GM18519 (cell line): ENCODE results near the gene ZNF440.
"Not testable (repeated sequence)": the region's sequence is repeated elsewhere in the genome, so short reads cannot be mapped to it uniquely, and the experiment has no call there.

Source experiments
- ATAC-seq: cut with Tn5 transposase; IDR thresholded peaks from one replicate; pipeline ENCODE4 v1.9.1; 2021; ENCODE audit warnings: mild to moderate bottlenecking, moderate library complexity; ENCODE audit not compliant: unreplicated experiment, low FRiP score

Gene ZNF440

DNA sequence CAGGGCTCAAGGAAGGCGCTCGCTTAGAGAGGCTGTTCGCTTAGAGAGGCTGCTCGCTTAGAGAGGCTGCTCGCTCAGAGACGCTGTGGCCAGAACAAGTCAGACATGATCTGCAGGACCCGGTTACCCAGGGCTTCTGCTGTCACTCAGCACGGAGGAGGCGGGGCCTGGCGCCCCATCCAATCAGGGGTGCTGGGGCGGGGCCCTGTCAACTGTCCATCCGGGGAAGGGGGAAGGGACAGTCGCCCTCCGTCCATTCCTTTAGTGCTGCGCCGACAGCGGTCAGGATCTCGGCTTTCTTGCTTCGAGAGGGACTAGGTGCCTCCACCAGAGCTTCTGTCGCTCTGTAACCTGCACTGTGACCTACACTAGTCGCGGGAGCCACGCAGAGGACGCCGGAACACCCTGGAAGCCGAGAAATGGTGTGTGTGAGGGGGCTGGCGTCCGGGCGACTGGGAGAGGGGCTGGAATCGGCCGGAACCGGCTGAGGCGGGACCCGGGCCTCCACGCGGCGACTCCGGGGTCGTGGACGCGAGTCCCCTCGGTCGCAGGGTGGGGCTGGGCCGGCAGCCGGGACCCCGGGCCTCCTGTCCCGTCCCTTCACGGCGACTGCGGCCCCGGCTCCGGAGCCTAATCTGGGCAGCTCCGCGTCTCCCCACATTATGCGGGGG, at the start of gene ZNF440:
Gene ZNF440 (plus strand): TSS at position 245 of the 671 bp plus-strand sequence. CDS start 175 bp downstream, at position 420.
- peak; percentile 84 for ATAC-seq

DNA sequence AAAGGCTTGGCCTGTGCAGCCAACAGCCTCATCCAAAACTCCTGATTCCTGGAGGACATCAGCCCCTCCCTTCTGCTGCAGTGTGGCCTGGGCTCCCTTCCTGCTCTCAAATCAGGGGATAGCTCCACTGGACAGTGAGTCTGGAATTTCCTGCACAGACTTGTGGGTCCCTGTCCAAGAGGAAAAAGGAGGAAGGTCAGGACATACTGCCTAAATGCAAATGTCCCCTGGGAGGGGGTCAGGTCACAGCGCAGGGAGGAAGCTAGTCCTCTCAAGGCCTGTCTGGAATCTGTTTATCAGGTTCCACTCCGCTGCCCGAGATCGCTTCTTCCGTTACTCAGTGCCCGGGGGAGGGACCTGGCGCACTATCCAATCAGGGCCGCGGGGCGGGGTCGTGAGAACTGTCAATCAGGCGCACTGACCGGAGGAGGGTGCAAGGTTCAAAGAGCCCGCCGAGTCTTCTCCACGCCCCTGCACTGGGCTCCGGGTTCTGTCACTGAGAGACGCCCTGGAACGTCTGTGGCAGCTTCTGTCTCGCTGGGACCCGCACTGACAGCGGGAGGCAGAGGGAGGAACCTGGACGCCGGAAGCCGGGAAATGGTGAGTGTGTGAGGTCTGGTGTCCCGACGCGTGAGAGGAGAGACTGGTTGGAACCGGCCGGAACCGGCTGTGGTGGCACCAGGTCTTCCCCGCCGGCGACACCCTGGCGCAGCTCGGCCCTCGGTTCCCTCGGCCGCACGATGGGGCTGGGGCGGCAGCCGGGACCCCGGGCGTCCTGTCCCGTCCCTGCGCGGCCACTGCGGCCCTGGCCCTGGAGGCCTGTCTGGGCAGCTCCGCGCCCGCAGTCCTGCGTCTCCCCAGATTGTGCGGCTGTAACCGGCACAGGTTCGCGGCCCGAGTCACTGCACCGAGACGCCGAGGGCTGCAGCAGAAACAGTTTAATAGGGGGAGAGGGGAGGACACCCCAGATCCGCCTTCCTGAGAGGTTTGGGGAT, 47.2 kb upstream of the ZNF440 start, which contains the start of gene ZNF441:
Gene ZNF441 (plus strand): TSS at position 404 of the 995 bp plus-strand sequence. CDS start 194 bp downstream, at position 598.
- ATAC-seq: peak; percentile 83

DNA sequence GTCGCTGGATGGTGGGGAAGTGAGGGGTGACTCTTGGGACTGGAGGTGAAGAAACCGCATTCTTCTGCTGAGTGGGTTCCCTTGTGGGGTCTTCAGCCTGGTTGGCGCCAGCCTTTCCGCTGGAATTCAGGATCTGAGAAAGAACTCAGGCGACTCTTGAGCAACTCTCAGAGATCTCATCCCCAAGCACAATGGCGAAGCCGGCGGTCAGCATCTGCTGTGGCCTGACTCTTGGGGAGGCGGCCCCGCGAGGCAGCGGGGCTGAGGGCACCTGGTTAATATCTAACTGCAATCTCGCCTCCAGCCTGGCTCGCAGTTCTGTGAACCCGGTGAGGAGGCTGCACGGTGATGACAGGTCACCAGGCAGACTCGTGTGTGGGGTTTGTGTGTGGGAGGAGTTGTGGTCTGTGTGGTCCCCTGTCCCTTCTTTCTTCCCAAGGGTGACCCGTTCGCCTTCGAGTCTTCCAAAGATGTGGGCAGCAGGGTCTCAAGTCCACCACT, 46.4 kb upstream of the ZNF440 start:
- ATAC-seq: no peak

DNA sequence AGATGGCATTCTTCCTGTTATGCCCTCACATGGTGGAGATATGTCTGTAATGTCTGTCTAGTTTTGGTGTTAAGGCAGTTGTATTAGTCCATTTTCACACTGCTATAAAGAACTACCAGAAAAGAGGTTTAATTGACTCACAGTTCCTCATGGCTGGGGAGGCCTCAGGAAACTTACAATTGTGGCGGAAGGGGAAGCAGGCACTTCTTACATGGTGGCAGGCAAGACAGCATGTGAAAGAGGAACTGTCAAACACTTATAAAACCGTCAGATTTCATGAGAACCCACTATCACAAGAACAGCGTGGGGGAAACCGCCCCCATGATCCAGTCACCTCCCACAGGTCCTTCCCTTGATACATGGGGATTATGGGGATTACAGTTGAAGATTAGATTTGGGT, 44.1 kb upstream of the ZNF440 start:
- no peak for ATAC-seq

DNA sequence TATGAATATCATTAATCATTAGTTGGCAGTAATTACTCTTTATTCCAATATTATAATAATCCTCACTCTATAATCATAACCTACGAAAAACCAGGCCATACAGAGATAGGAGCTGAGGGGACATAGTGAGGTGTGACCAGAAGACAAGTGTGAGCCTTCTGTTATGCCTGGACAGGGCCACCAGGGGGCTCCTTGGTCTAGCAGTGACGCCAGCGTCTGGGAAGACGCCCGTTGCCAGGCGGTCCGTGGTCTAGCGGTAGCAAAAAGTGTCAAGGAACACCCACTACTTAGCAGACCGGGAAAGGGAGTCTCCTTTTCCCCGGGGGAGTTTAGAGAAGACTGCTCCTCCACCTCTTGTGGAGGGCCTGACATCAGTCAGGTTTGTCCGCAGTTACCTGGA, 42.6 kb upstream of the ZNF440 start:
- not testable (repeated sequence) for ATAC-seq

DNA sequence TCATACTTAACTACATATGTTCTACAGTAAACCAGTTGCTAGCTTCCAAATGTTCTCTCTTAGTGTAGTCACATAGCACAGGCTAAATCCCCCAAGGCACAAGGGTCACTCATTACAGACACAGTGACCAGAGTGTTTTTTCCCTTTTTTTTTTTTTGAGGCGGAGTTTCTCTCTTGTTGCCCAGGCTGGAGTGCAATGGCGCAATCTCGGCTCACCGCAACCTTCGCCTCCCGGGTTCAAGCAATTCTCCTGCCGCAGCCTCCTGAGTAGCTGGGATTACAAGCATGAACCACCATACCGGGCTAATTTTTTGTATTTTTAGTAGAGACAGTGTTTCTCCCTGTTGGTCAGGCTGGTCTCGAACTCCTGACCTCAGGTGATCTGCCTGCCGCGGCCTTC, 37.4 kb upstream of the ZNF440 start:
- ATAC-seq: not testable (repeated sequence)

DNA sequence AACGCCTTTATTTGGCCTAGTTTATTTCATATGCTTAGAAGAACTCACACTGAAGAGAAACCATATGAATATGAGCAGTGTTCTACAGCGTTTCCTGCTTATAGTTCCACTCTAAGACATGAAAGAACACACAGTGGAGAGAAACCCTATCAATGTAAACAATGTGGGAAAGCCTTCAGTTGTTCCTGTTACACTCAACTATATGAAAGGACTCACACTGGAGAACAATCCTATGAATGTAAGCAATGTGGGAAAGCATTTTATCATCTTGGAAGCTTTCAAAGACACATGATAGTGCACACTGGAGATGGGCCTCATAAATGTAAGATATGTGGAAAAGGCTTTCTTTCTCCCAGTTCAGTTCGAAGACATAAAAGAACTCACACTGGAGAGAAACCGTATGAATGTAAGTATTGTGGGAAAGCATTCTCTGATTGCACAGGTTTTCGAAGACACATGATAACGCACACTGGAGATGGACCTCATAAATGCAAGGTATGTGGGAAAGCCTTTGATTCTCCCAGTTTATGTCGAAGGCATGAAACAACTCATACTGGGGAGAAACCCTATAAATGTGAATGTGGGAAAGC, 33.5 kb upstream of the ZNF440 start:
- ATAC-seq: no peak

DNA sequence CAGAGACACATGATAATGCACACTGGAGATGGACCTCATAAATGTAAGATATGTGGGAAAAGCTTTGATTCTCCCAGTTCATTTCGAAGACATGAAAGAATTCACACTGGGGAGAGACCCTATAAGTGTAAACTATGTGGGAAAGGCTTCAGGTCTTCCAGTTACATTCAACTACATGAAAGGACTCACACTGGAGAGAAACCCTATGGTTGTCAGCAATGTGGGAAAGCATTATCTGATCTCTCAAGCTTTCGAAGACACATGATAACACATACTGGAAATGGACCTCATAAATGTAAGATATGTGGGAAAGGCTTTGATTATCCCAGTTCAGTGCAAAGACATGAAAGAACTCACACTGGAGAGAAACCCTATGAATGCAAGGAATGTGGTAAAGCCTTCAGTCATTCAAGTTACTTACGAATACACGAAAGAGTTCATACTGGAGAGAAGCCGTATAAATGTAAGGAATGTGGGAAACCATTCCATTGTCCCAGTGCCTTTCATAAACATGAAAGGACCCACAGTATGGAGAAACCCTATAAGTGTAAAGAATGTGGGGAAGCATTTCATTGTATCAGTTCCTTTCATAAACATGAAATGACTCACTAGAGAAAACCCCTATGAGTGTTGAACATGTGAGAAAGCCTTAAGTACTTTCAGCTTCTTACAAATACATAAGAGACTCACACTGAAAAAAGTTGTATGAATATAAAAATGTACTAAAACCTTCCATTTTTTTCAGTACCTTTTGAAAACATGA, 32.6 kb upstream of the ZNF440 start:
- ATAC-seq: no peak

DNA sequence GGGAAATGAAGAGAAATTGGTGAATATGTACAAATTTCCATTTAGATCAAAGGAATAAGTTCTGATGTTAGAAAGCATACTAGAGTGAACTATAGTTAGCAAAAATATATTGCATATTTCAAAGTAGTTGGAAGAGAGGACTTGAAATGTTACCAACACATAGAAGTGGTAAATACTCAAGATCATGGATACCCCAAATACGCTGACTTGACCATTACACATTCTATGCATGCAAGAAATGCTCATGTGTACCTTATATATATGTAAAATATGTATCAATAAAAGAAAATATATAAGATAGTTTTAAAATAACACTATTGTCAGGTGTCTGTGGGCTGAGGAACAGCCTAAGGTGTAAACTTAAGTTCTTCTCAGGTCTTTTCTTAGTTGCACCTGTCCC, 30.3 kb upstream of the ZNF440 start:
- no peak for ATAC-seq

DNA sequence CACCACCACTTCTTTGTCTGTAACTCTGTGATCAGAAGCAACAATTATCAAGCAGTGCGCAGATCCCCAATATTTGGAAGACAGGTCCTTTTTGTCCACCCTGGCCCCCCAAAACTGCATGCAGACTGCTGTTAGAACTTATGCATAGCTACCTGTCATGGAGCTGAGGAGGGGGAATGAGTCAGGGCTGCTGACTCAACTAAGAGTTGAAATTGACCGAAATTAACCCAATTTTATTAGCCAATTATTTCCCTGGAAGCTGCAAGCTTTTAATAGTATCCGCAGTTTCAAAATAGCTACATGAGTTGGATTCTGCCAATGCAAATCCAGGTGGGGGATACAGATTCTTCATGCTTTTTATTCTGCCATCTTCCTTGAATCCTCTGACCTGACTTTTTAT, 29.7 kb upstream of the ZNF440 start:
- no peak for ATAC-seq

DNA sequence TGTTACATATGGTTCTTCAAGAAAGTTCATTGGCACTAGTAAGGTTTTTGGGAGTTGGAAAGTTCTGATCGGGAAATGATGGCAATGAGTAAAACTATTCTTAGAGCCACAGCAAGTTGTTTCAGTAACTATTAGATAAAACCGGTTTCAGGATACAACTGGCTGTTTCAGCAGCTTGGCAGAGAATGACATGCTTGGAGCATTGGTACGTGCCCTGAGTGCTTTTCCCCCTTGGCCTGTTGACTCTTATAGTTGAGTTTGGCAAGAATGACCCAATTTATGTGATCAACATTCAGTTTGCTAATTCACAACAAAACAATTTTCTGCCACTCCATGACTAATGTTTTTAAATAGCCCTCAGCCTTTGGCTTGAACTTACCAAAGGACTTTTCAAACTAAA, 26.5 kb upstream of the ZNF440 start:
- ATAC-seq: no peak

DNA sequence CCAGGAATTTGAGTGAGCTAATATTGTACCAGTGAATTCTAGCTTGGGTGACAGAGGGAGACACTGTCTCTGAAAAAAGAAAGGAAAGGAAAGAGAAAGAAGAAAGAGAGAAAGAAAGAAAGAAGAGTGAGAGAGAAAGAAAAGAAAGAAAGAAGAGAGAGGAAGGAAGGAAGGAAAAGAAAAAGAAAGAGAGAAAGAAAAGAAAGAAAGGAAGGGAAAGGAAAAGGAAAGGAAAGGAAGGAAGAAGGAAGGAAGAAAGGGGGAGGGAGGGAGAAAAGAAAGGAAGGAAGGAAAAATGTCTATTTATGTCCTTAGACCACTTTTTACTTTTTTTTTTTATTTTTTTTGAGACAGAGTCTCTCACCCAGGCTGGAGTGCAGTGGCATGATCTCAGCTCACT, 21.1 kb upstream of the ZNF440 start:
- ATAC-seq: no peak

DNA sequence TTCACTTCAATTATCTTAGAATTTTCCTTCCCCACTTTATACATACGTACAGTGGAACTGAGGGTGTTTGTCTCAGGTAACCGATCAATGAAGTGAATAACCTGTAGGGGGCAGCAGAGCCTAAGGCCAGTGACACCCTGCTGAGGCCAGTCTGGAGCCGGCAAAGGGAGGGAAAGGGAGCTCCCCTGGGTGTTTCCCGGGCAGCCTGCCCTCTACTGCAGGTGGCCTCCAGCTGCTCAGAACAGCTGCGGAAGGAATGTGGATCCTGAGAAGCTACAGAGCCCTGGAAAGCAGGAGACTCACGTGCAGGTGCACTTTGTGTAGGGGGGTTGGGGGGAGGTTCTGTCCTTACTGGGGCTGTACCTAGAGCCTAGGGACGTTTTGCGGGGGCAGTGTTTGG, 16.6 kb upstream of the ZNF440 start:
- no peak for ATAC-seq

DNA sequence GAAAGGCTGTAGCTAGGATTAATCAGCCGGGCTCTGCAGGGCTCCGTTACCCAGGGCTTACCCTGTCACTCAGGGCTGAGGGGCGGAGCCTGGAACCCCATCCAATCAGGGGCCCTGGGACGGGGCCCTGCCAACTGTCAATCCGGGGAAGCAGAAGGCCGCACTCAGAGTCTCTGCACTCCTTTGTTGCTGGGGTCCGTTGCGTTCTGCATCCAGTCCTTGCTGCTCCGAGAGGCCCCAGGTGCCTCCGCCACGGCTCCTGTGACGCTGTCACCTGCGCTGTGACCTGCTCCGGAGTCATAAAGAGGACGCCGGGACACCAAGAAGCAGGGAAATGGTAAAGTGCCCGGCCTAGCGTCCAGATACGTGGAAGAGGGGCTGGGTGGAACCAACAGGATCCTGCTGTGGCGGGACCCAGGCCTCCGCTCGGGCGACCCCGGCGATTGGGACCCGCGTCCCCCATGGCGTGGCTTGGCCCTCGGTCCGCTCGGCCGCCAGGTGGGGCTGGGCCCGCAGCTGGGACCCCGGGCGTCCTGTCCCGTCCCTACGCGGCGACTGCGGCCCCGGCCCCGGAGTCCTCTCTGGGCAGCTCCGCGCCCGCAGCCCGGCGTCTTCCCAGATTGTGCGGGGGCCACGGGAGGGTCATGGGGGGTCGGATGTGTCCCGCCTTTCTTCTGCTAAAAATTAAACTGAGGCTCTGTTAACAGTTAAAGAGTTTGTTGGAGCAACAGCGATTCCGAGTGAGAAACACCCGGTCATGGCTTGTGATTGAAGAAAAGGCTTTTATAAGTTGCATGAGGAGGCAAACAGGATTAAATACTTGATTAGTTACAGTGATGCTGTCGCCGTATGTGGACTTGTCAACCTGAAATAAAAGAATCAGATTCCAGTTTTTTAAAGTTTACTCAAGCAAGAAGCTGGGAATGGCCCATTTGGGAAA, 15.4 kb upstream of the ZNF440 start, which contains the start of gene ZNF491:
Gene ZNF491 (plus strand): TSS at position 133 of the 940 bp plus-strand sequence. CDS start 7,431 bp downstream, outside the sequence.
- no peak for ATAC-seq

DNA sequence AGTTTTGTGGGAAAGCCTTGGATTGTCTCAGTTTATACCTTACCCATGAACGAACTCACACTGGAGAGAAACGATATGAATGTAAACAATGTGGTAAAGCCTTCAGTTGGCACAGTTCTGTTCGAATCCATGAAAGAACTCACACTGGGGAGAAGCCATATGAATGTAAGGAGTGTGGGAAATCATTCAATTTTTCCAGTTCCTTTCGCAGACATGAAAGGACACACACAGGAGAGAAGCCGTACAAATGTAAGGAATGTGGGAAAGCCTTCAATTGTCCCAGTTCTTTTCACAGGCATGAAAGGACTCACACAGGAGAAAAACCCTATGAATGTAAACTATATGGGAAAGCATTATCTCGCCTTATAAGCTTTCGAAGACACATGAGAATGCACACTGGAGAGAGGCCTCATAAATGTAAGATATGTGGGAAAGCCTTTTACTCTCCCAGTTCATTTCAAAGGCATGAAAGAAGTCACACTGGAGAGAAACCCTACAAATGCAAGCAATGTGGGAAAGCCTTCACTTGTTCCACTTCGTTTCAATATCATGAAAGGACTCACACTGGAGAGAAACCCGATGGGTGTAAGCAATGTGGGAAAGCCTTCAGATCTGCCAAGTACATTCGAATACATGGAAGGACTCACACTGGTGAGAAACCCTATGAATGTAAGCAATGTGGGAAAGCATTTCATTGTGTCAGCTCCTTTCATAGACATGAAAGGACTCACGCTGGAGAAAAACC, 7.5 kb upstream of the ZNF440 start:
- ATAC-seq: no peak

DNA sequence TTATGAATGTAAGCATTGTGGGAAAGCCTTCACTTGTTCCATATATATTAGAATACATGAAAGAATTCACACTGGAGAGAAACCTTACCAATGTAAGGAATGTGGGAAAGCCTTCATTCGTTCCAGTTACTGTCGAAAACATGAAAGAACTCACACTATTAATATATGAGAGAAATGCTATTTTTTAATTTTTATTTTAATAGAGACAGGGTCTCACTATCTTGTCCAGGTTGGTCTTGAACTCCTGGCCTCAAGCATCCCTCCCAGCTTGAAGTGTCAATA, 7.0 kb upstream of the ZNF440 start:
- ATAC-seq: no peak

DNA sequence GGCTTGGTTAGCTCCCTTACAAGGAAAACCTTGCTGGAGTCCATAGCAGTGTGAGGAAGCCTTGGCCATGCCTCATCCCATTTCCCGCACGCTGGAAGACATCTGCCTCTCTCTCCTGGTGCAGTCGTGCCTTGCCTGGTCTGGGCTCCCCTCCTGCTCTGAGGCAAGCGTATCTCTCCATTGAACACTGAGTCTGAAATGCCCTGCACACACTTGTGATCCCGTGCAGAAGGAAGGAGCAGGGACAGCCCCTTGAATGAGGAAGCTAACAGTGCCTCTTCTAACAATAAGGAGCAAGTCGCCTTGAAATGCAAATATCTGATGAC, 407 bp upstream of the ZNF440 start:
- peak; percentile 13 for ATAC-seq

DNA sequence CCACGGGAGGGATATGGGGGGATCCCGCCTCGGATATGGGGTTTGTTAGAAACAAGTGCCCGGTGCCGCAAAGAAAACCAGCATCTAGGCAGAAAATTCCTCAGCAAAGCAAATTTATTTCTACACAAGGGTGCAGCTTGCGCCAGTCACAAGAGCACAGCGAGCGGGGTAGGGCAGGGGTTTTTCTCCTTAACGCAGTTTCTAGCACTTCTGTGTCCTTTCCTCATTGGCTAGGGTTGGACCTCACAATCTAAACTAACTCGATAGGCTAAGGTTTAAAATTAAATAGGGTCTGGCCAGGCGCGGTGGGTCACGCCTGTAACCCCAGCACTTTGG, 595 bp downstream of the ZNF440 start:
- no peak for ATAC-seq
